H7 (cell line): ENCODE measurements around the gene ARMH1. TPM values are rescaled to one million over a fixed set of nuclear protein-coding genes. Genes with fewer than 3 reads are reported as not detected.
A peak's percentile ranks its signal among the peaks of the same experiment; 100 is the strongest.

Experiments used
- DNase-seq: peaks from one replicate; pipeline ENCODE4 v3.0.0; 2012
- H3K27me3 ChIP-seq: 2 replicates; pipeline ENCODE4 v1.6.0; 2011; ENCODE audit warnings: mild to moderate bottlenecking, low read length; ENCODE audit not compliant: control insufficient read depth, insufficient read depth
- H3K36me3 ChIP-seq: replicated peaks from 2 replicates; pipeline ENCODE4 v1.5.1; 2011; ENCODE audit warnings: low read length; ENCODE audit not compliant: control insufficient read depth, insufficient read depth
- H3K4me3 ChIP-seq: 2 replicates; pipeline ENCODE4 v1.5.1; 2011; ENCODE audit warnings: low read depth, mild to moderate bottlenecking, control low read depth, low read length, moderate library complexity; ENCODE audit not compliant: insufficient read depth
- total RNA-seq: library from RNA; depleted of rRNA; stranded (reverse); fragments of >200 nt; shearing (Covaris generic); gene quantifications from 2 replicates; pipeline ENCODE4 v1.2.3, GENCODE V29; 2014

Gene ARMH1
- total RNA-seq, 1 experiment from 2014 or later = 0.62 TPM

GRCh38 chr1:44640200-44640853, 34.2 kb upstream of the ARMH1 start:
- Histone ChIP-seq H3K4me3 (no peak overlapping the region), H3K36me3 (peaks cover 74% of the 10 kb centered on the region), H3K27me3 (no peaks in the 10 kb centered on the region)
- no peak for DNase-seq

GRCh38 chr1:44641126-44642102, 33.1 kb upstream of the ARMH1 start:
- Histone ChIP-seq H3K36me3 (peaks cover 69% of the 10 kb centered on the region), H3K27me3 (no peaks in the 10 kb centered on the region), H3K4me3 (no peak overlapping the region)
- DNase-seq = no peak

DNA sequence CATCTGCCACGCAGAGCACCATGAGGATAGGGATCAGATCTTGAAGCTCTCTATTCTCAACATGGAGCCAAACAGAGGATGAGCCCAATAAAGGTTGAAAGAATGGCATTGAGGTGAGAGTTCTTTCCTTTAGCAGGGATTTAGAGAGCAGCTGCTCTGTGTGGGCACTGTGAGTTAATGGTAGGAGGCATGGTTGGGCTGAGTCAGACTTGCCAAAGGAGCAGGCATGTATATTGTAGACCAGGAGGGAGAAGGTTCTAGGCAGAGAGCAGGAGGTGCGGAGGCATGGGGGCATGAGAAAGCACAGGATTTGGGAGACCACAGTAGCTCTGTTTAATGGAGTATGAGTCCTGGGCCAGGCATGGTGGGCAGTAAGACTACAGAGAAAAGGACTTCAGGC, 32.3 kb upstream of the ARMH1 start:
- no peak for DNase-seq
- no peaks in the 10 kb centered on the region for H3K27me3 ChIP-seq
- peaks cover 63% of the 10 kb centered on the region for H3K36me3 ChIP-seq
- H3K4me3 ChIP-seq = no peak overlapping the region

GRCh38 chr1:44642925-44643324, 31.6 kb upstream of the ARMH1 start:
- no peak for DNase-seq
- no peaks in the 10 kb centered on the region for H3K27me3 ChIP-seq
- peaks cover 61% of the 10 kb centered on the region for H3K36me3 ChIP-seq
- H3K4me3 ChIP-seq = no peak overlapping the region

- no peak overlapping the region for H3K4me3 ChIP-seq
- peaks cover 55% of the 10 kb centered on the region for H3K36me3 ChIP-seq
- DNase-seq = no peak
- H3K27me3 ChIP-seq = no peaks in the 10 kb centered on the region
These were observed 30.7 kb upstream of the ARMH1 start for GRCh38 chr1:44643721-44644334.

- Histone ChIP-seq H3K27me3 (no peaks in the 10 kb centered on the region), H3K4me3 (no peak overlapping the region), H3K36me3 (peaks cover 52% of the 10 kb centered on the region)
- no peak for DNase-seq
These were observed 29.7 kb upstream of the ARMH1 start for GRCh38 chr1:44644806-44645205.

- H3K4me3 ChIP-seq = no peak overlapping the region
- no peaks in the 10 kb centered on the region for H3K27me3 ChIP-seq
- H3K36me3 ChIP-seq = peaks cover 51% of the 10 kb centered on the region
- DNase-seq = no peak
These were observed 28.9 kb upstream of the ARMH1 start for GRCh38 chr1:44645476-44646244.

GRCh38 chr1:44646261-44647110, 28.0 kb upstream of the ARMH1 start:
- Histone ChIP-seq H3K27me3 (no peaks in the 10 kb centered on the region), H3K36me3 (peaks cover 49% of the 10 kb centered on the region), H3K4me3 (no peak overlapping the region)
- DNase-seq = no peak

DNA sequence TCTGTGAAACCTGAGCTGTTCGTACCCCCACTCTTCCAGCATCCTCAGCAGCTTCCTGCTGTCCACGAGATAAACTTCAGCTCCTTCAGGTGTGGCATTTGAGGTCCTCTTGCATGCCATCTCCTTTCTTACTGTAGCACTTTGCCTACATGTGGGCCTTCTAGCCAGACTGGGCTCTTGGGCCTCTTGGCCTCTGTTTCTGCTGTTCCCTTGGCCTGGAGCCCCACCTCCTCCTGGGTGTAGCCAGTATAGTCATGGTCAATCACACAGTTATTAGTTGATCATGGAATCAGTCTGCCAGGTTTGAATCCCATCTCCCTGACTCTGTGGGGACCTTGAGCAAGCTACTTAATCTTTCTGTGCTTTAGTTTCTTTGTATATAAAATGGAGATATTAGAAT, 26.6 kb upstream of the ARMH1 start:
- H3K36me3 ChIP-seq = peaks cover 38% of the 10 kb centered on the region
- H3K4me3 ChIP-seq = no peak overlapping the region
- no peaks in the 10 kb centered on the region for H3K27me3 ChIP-seq
- DNase-seq = no peak

DNA sequence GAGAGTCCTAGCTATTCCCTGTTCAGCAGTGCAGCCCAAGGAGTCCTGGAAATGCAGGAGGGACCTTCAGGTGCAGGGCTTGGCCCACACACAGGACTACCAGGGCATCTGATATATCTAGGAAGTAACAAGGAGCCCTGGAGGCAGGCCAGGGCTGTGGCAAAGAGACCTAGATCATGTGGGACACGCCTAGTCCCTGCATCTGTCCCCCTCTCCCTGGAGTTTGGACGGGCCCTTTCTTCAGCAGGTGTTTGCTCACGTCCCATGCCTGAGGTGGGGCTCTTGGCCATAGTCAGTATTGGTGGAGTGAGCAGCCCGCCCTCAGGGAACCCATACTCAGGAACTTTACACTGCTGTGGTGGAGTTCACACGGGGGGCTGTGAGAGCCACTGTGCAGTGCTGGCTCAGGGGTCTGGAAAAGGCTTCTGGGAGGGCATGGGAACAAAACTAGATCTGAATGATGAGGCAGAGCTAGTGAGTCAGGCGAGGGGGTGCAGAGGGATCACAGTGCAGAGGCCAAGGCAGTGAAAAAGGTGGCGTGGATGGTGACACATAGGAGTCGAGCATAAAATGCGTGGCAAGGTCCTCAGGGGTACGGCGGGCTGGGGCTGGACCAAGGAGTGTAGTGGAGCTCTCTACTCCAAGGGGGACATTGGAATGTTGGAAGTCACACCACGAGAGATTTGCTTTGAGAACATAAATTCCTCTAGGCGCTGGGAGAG, 25.8 kb upstream of the ARMH1 start:
- Histone ChIP-seq H3K27me3 (no peaks in the 10 kb centered on the region), H3K4me3 (no peak overlapping the region), H3K36me3 (peaks cover 30% of the 10 kb centered on the region)
- DNase-seq = peak; percentile 28

- DNase-seq = no peak
- H3K36me3 ChIP-seq = peaks cover 24% of the 10 kb centered on the region
- no peaks in the 10 kb centered on the region for H3K27me3 ChIP-seq
- no peak overlapping the region for H3K4me3 ChIP-seq
These were observed 24.7 kb upstream of the ARMH1 start for GRCh38 chr1:44649788-44650158.

DNA sequence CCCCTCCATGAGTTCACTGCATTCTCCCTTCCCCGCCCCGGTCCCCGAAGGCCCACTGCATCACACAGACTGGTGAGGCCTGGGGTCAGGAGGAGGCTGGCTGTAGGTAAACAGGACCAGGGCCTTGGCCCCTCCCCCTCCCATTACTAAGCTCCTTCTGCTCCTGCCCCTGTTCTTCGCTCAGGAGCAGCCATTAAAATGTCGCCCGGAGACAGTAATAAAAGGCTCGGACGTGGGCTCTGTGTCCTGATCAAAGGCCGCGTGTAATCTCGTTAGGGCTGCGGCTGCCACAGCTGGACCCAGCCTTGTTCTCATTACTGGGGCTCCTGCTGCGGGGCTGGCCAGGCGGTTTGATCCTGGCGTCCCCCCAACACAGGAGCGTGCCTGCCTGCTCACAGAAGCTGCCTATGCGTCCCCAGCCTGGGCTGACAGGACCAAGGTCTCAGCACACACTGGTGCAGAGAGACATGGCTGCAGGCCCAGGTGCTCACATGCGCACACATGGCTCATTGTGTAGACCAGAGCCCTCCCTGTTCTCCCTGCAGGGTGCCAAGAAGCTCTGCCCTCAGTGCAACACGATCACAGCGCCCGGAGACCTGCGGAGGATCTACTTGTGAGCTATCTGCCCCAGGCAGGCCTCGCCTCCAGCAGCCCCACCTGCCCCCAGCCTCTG, 24.2 kb upstream of the ARMH1 start:
- DNase-seq = peak; percentile 80
- H3K4me3 ChIP-seq = no peak overlapping the region
- H3K27me3 ChIP-seq = no peaks in the 10 kb centered on the region
- H3K36me3 ChIP-seq = peaks cover 21% of the 10 kb centered on the region

- H3K4me3 ChIP-seq = no peak overlapping the region
- DNase-seq = no peak
- H3K27me3 ChIP-seq = no peaks in the 10 kb centered on the region
- peaks cover 17% of the 10 kb centered on the region for H3K36me3 ChIP-seq
These were observed 23.4 kb upstream of the ARMH1 start for GRCh38 chr1:44651069-44651468.
